Left ventricle myocardium inferior (tissue), 1 donor: ENCODE measurements around the gene ECI1. TPM values are rescaled to one million over a fixed set of nuclear protein-coding genes. Genes with fewer than 3 reads are reported as not detected.

Source experiments
- DNase-seq: peaks from one replicate; pipeline ENCODE4 v3.0.0-alpha.2; 2020
- H3K27ac ChIP-seq: fragments of 200-600 bp; replicated peaks from 2 replicates; pipeline ENCODE4 v1.8.0; 2021
- H3K27me3 ChIP-seq: fragments of 200-600 bp; 2 replicates; pipeline ENCODE4 v1.8.0; 2021; ENCODE audit warnings: low read depth
- H3K36me3 ChIP-seq: fragments of 200-600 bp; 2 replicates; pipeline ENCODE4 v1.8.0; 2021
- H3K4me1 ChIP-seq: fragments of 200-600 bp; 2 replicates; pipeline ENCODE4 v1.8.0; 2021
- H3K4me3 ChIP-seq: fragments of 200-600 bp; 2 replicates; pipeline ENCODE4 v1.8.0; 2021; ENCODE audit warnings: mild to moderate bottlenecking, moderate library complexity
- H3K9me3 ChIP-seq: fragments of 200-600 bp; replicated peaks from 2 replicates; pipeline ENCODE4 v1.8.0; 2021
- CTCF ChIP-seq: fragments of 200-600 bp; IDR thresholded peaks from 2 replicates; pipeline ENCODE4 v1.8.0; 2021; ENCODE audit warnings: antibody characterized with exemption, mild to moderate bottlenecking, borderline replicate concordance
- intact Hi-C: fragments of 100-400 bp; cut with micrococcal nuclease; formaldehyde crosslinking; loops from one replicate; pipeline ENCODE4 v1.11.0; 2022
- total RNA-seq: library from RNA; stranded (reverse); fragmentation: NEBNext Ultra II Directional; extraction: Animal tissue kit (Norgen Biotek cat#: 25700); gene quantifications from one replicate; pipeline ENCODE4 v1.2.1, GENCODE V29; 2021
- donor health status: DM: no; HTN: yes; CAD: no; lungs with severe emphysema.

The ECI1 gene
- total RNA-seq, 1 donor from 2014 or later, result 165 TPM

DNA sequence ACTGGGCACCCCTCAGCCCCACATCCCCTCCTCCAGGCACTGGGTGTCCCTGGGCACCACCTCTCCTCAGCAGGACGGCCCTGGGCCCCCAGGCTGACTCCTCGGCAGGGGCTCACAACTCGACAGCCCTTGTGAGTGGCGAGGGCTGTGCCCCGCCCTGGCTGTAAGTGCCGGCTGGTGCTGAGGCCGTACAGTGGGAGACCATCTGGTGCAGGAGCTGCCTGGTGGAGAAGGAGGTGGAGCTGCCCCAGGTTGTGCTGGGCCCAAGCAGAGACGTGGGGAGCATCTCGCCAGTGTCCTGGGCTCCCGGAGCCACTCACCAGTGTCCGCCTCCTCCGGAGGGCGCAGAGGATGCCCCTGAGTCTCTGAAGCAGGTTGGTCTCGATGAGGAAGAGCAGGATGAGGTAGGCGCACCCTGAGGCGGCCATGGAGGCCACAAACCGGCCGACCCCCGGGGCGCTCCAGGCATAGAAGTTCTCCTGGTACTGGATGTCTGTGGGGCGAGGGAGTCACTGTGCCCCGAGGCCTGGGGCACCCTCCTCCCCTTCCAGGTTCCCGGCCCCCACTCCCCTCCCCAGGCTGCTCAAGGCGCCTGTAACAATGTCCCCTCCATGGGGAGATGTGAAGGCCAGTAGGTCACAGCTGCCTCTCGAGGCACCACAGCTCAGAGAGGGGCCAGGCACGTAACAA lies 31.6 kb upstream of the ECI1 start:
- DNase-seq, result no peak
- Histone ChIP-seq H3K27ac (no peak overlapping the region), H3K36me3 (peaks cover 54% of the 10 kb centered on the region), H3K9me3 (no peaks in the 10 kb centered on the region), H3K4me3 (no peak overlapping the region), H3K4me1 (no peaks in the 10 kb centered on the region), H3K27me3 (no peaks in the 10 kb centered on the region)
- no peak for TF ChIP-seq CTCF
- intact Hi-C loops, result no loop called here

DNA sequence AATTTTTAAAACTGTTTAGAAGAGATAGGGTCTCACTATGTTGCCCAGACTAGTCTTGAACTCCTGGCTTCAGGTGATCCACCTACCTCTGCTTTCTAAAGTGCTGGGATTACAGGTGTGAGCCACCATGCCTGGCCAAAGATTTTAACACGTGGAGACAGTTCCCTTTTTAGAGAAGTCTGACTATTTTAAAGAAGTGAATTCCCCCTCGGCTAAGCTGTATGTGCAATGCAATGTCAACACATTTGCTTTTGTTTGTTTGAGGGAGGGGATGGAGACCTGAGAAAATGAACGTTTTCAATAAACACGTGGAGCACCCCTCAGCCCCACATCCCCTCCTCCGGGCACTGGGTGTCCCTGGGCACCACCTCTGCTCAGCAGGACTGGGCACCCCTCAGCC lies 30.9 kb upstream of the ECI1 start:
- H3K4me3 ChIP-seq, result no peak overlapping the region
- peaks cover 53% of the 10 kb centered on the region for H3K36me3 ChIP-seq
- H3K27ac ChIP-seq, result no peak overlapping the region
- no peaks in the 10 kb centered on the region for H3K9me3 ChIP-seq
- no peaks in the 10 kb centered on the region for H3K4me1 ChIP-seq
- no peaks in the 10 kb centered on the region for H3K27me3 ChIP-seq
- no peak for TF ChIP-seq CTCF
- no peak for DNase-seq
- intact Hi-C loops, result no loop called here

- no peaks in the 10 kb centered on the region for H3K4me1 ChIP-seq
Measured at GRCh38 chr16:2280981-2281542, 29.7 kb upstream of the ECI1 start.

DNA sequence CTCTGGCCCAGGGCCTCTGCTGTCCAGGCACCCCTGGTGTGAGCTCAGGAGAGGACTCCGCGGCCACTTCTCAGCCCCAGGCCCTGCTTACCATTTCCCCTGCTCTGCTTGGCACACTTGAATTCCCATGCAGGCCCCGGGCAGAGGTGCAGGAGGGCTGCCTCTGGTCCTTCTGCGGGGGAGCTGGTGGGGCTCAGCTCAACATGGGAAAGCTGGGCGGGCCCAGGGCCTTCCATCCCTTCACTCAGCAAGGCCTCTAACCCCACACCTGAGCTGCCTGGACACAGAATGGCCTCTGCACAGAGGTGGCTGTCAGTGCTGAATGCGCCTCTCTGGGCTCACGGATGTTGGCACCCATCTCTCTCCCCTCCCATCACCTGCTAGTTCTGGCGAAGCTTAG lies 29.1 kb upstream of the ECI1 start:
- Histone ChIP-seq H3K4me1 (no peaks in the 10 kb centered on the region), H3K36me3 (peaks cover 43% of the 10 kb centered on the region), H3K4me3 (no peak overlapping the region), H3K27me3 (no peaks in the 10 kb centered on the region), H3K9me3 (no peaks in the 10 kb centered on the region), H3K27ac (no peak overlapping the region)
- intact Hi-C loops, result no loop called here
- no peak for DNase-seq
- no peak for TF ChIP-seq CTCF

More at GRCh38 chr16:2280981-2281542, 29.7 kb upstream of the ECI1 start:
- no peak overlapping the region for H3K4me3 ChIP-seq
- H3K27ac ChIP-seq, result no peak overlapping the region
- no peaks in the 10 kb centered on the region for H3K9me3 ChIP-seq
- H3K27me3 ChIP-seq, result no peaks in the 10 kb centered on the region
- DNase-seq, result no peak
- intact Hi-C loops, result no loop called here
- H3K36me3 ChIP-seq, result peaks cover 45% of the 10 kb centered on the region
- TF ChIP-seq CTCF, result no peak

DNA sequence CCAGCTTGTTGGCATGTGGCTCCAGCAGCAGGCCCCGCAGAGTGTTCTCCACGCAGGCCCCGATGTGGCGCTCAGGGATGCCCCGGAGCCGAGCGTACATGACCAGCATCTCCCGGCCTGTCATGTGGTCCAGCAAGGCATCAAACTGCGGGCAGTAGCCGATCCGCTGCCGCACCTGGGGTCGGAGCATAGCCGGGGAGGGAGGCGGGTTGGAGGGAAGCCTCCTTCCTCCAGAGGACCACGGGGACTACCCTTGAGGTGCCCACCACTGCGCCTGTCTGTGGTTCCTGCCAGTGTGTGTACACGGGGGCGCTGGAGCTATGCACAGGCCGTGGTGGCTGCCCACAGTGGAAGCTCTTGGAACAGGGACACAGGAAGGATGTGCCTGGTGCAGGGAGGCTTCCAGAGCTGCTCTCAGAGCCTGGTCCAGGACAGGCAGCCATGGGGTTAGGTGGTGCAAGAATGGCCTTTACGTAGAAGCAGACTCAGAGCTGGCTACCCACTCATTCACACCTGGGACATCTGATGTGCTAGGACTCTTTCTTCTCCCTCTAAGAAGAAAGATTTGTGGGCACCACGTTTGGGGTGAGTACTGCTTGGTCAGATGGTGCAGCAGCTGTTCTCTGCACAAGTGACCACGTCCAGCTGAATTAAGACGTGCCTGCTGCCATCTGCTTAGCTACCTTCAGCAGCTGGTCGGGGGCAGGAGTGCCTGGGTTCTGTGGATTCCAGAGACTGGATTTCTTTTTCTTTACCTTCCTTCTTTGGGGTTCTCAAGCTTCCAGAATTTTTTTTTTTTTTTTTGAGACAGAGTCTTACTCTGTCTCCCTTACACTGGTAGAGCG lies 27.8 kb upstream of the ECI1 start:
- H3K4me1 ChIP-seq, result no peaks in the 10 kb centered on the region
- TF ChIP-seq CTCF, result no peak
- intact Hi-C loops, result no loop called here
- no peaks in the 10 kb centered on the region for H3K9me3 ChIP-seq
- no peak for DNase-seq
- peaks cover 31% of the 10 kb centered on the region for H3K36me3 ChIP-seq
- H3K27ac ChIP-seq, result no peak overlapping the region
- H3K4me3 ChIP-seq, result no peak overlapping the region
- H3K27me3 ChIP-seq, result no peaks in the 10 kb centered on the region
